HCT116 (cell line): Measurements from ENCODE around the gene VAPA. TPM values are rescaled to one million over a fixed set of nuclear protein-coding genes. Genes with fewer than 3 reads are reported as not detected.

Experiments used
- ATAC-seq: fragments of 200-7000 bp; cut with Tn5 transposase; 2 replicates; pipeline ENCODE4 v1.9.1; 2020; ENCODE audit warnings: mild to moderate bottlenecking, moderate library complexity
- BruUV-seq: library from RNA; stranded (reverse); fragments of 400-500 nt; replicated peaks from 2 replicates; lab custom pipeline; 2021; lab: Mats Ljungman, UMichigan
- CTCF ChIA-PET: fragments of 300-600 bp; sonication (Branson Sonifier 250); formaldehyde crosslinking; loops from one replicate; lab custom pipeline; 2021; ENCODE audit warnings: antibody characterized with exemption; lab: Charles Lee
- POLR2A ChIA-PET: fragments of 300-600, 350-600 bp; sonication (Branson Sonifier 250); formaldehyde crosslinking; loops from one replicate; lab custom pipeline; 2021; ENCODE audit warnings: antibody characterized with exemption; lab: Charles Lee
- RAD21 ChIA-PET, 2 experiments: fragments of 300-600 bp; sonication (Branson Sonifier 250); formaldehyde crosslinking; loops; one replicate each; lab custom pipeline; 2023; ENCODE audit warnings: low total read pairs in 2 of 2; ENCODE audit not compliant: uncharacterized antibody in 2 of 2, unreplicated experiment in 2 of 2, low non-redundant PET in 1 of 2; lab: Charles Lee
- DNase-seq: peaks from one replicate; pipeline ENCODE4 v3.0.0-alpha.2; 2010; ENCODE audit warnings: low read depth, low spot score
- H2AFZ ChIP-seq: fragments of 200-600 bp; shearing (Covaris generic), sonication (generic); 2 replicates; pipeline ENCODE4 v1.6.1; 2017; ENCODE audit warnings: low read depth, mixed run types, mixed read lengths, antibody characterized with exemption, low read length; ENCODE audit not compliant: poor library complexity, severe bottlenecking
- H3K27ac ChIP-seq: 2 replicates; pipeline ENCODE4 v1.5.1; 2012; ENCODE audit warnings: low read depth, low read length
- H3K27me3 ChIP-seq: fragments of 200-600 bp; sonication (generic); 2 replicates; pipeline ENCODE4 v1.6.1; 2016; ENCODE audit warnings: mixed run types, low read length, mixed read lengths; ENCODE audit not compliant: insufficient read depth
- H3K36me3 ChIP-seq, 2 experiments: fragments of 200-500 bp in 1 of 2; fragments of 200-600 bp in 1 of 2; sonication (Bioruptor generic) in 1 of 2; sonication (generic) in 1 of 2; 2 replicates each; pipeline versions ENCODE4 v1.5.1 to v1.6.1; 2014 to 2016; ENCODE audit warnings: low read length in 2 of 2, inconsistent platforms in 1 of 2, mixed read lengths in 1 of 2, mixed run types in 1 of 2; ENCODE audit not compliant: insufficient read depth in 2 of 2, control insufficient read depth in 1 of 2
- H3K4me1 ChIP-seq, 2 experiments: fragments of 200-600 bp in 1 of 2; sonication (generic) in 1 of 2; 2 replicates each; pipeline versions ENCODE4 v1.5.1 to v1.6.1; 2012 to 2017; ENCODE audit warnings: low read length in 2 of 2, inconsistent platforms in 1 of 2, mild to moderate bottlenecking in 1 of 2, mixed read lengths in 1 of 2, mixed run types in 1 of 2, moderate library complexity in 1 of 2; ENCODE audit not compliant: insufficient read depth in 2 of 2, control insufficient read depth in 1 of 2
- H3K4me2 ChIP-seq: fragments of 200-600 bp; sonication (generic); 2 replicates; pipeline ENCODE4 v1.6.1; 2017; ENCODE audit warnings: mixed run types, low read length, mixed read lengths
- H3K4me3 ChIP-seq, 2 experiments: fragments of 200-600 bp in 1 of 2; sonication (generic) in 1 of 2; replicated peaks in 1 of 2; 2 replicates each; pipeline ENCODE4 v1.5.1; 2011 to 2016; ENCODE audit warnings: low read length in 2 of 2, control low read depth in 1 of 2, low read depth in 1 of 2, mild to moderate bottlenecking in 1 of 2, mixed read lengths in 1 of 2, mixed run types in 1 of 2
- H3K79me2 ChIP-seq: fragments of 200-600 bp; sonication (generic); 2 replicates; pipeline ENCODE4 v1.6.1; 2017; ENCODE audit warnings: mild to moderate bottlenecking, mixed run types, low read length, moderate library complexity, mixed read lengths; ENCODE audit not compliant: insufficient read depth
- H3K9ac ChIP-seq: fragments of 200-600 bp; sonication (generic); 2 replicates; pipeline ENCODE4 v1.6.1; 2016; ENCODE audit warnings: low read length, mixed read lengths
- H3K9me2 ChIP-seq: fragments of 200-600 bp; sonication (generic), shearing (Covaris generic); 2 replicates; pipeline ENCODE4 v1.6.1; 2017; ENCODE audit warnings: mixed run types, mild to moderate bottlenecking, moderate library complexity; ENCODE audit not compliant: insufficient read depth
- H3K9me3 ChIP-seq, 2 experiments: fragments of 200-500 bp in 1 of 2; fragments of 200-600 bp in 1 of 2; sonication (Bioruptor generic) in 1 of 2; sonication (generic) in 1 of 2; 2 replicates each; pipeline ENCODE4 v1.6.1; 2014 to 2017; ENCODE audit warnings: low read length in 2 of 2, mixed read lengths in 2 of 2, inconsistent platforms in 1 of 2, low read depth in 1 of 2, mild to moderate bottlenecking in 1 of 2, mixed run types in 1 of 2, moderate library complexity in 1 of 2; ENCODE audit not compliant: control insufficient read depth in 1 of 2, insufficient read depth in 1 of 2
- H4K20me1 ChIP-seq: fragments of 200-600 bp; sonication (generic), shearing (Covaris generic); 2 replicates; pipeline ENCODE4 v1.6.1; 2017; ENCODE audit warnings: mixed run types, mild to moderate bottlenecking, moderate library complexity; ENCODE audit not compliant: insufficient read depth
- ATF3 ChIP-seq: IDR thresholded peaks from 2 replicates; pipeline ENCODE4 v1.6.1; 2012
- EGR1 ChIP-seq: IDR thresholded peaks from 2 replicates; pipeline ENCODE4 v1.6.1; 2012; ENCODE audit warnings: low read depth
- ELF1 ChIP-seq: IDR thresholded peaks from 2 replicates; pipeline ENCODE4 v1.6.1; 2012; ENCODE audit warnings: low read depth, borderline replicate concordance
- EZH2phosphoT487 ChIP-seq: fragments of 200-600 bp; IDR thresholded peaks from 2 replicates; pipeline ENCODE4 v1.6.1; 2018; ENCODE audit warnings: antibody characterized with exemption, borderline replicate concordance
- FOSL1 ChIP-seq: IDR thresholded peaks from 2 replicates; pipeline ENCODE4 v1.6.1; 2012; ENCODE audit warnings: low read depth
- JUND ChIP-seq: IDR thresholded peaks from 2 replicates; pipeline ENCODE4 v1.6.1; 2012
- POLR2A ChIP-seq: IDR thresholded peaks from 2 replicates; pipeline ENCODE4 v1.7.0; 2011; ENCODE audit warnings: borderline replicate concordance; ENCODE audit not compliant: insufficient read depth, insufficient read length; ENCODE audit errors: extremely low read depth
- RAD21 ChIP-seq: IDR thresholded peaks from 2 replicates; pipeline ENCODE4 v1.6.1; 2012; ENCODE audit warnings: low read depth, mild to moderate bottlenecking
- SIN3A ChIP-seq: IDR thresholded peaks from 2 replicates; pipeline ENCODE4 v1.6.1; 2012; ENCODE audit warnings: low read depth
- SRF ChIP-seq: IDR thresholded peaks from 2 replicates; pipeline ENCODE4 v1.6.1; 2012; ENCODE audit warnings: low read depth
- TCF7L2 ChIP-seq: IDR thresholded peaks from 2 replicates; pipeline ENCODE4 v1.7.0; 2011; ENCODE audit warnings: borderline replicate concordance, inconsistent platforms; ENCODE audit not compliant: insufficient read depth, insufficient read length; ENCODE audit errors: extremely low read depth
- YY1 ChIP-seq: IDR thresholded peaks from 2 replicates; pipeline ENCODE4 v1.6.1; 2011; ENCODE audit warnings: low read length, low read depth, moderate library complexity, mild to moderate bottlenecking; ENCODE audit not compliant: insufficient replicate concordance; ENCODE audit errors: extremely low read depth
- ZFX ChIP-seq: fragments of 450-650 bp; IDR thresholded peaks from 2 replicates; pipeline ENCODE4 v1.6.1; 2017
- ZNF274 ChIP-seq: fragments of 200-500 bp; sonication (Bioruptor generic); IDR thresholded peaks from 2 replicates; pipeline ENCODE4 v1.6.1; 2014; ENCODE audit warnings: mild to moderate bottlenecking, low read depth, low read length, inconsistent platforms
- intact Hi-C: fragments of 100-400 bp; cut with micrococcal nuclease; formaldehyde crosslinking; loops from 2 replicates; pipeline ENCODE4 v1.10.0; 2022
- total RNA-seq: library from RNA; stranded (reverse); gene quantifications from one replicate; pipeline ENCODE4 v1.2.1, GENCODE V29; 2021; ENCODE audit not compliant: unreplicated experiment
- TF ChIP-seq, protein P1 (sequence below): IDR thresholded peaks from 2 replicates; pipeline ENCODE4 v1.6.1; 2011; ENCODE audit warnings: mild to moderate bottlenecking, low read length, moderate library complexity; ENCODE audit not compliant: insufficient replicate concordance; ENCODE audit errors: extremely low read depth
- TF ChIP-seq, protein P2 (sequence below): IDR thresholded peaks from 2 replicates; pipeline ENCODE4 v1.6.1; 2012

Gene VAPA
- total RNA-seq, 1 experiment from 2014 or later, result 295 TPM

- TF ChIP-seq EGR1 (no peak), POLR2A (no peak), SIN3A (no peak), ZNF274 (no peak), FOSL1 (no peak)
- TF ChIP-seq, protein P1, sequence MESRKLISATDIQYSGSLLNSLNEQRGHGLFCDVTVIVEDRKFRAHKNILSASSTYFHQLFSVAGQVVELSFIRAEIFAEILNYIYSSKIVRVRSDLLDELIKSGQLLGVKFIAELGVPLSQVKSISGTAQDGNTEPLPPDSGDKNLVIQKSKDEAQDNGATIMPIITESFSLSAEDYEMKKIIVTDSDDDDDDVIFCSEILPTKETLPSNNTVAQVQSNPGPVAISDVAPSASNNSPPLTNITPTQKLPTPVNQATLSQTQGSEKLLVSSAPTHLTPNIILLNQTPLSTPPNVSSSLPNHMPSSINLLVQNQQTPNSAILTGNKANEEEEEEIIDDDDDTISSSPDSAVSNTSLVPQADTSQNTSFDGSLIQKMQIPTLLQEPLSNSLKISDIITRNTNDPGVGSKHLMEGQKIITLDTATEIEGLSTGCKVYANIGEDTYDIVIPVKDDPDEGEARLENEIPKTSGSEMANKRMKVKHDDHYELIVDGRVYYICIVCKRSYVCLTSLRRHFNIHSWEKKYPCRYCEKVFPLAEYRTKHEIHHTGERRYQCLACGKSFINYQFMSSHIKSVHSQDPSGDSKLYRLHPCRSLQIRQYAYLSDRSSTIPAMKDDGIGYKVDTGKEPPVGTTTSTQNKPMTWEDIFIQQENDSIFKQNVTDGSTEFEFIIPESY, result no peak
- TF ChIP-seq, protein P2, sequence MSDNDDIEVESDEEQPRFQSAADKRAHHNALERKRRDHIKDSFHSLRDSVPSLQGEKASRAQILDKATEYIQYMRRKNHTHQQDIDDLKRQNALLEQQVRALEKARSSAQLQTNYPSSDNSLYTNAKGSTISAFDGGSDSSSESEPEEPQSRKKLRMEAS, result no peak
These were observed 71.8 kb downstream of the VAPA start (continued) for GRCh38 chr18:9985641-9986040.

GRCh38 chr18:9986156-9986930 lies 72.5 kb downstream of the VAPA start:
- peaks cover 13% of the 10 kb centered on the region; the same call in 1 of the 2 replicates for H3K27me3 ChIP-seq
- no peaks in the 10 kb centered on the region for H3K9me2 ChIP-seq
- no peak overlapping the region for H3K4me2 ChIP-seq
- no peaks in the 10 kb centered on the region for H3K36me3 ChIP-seq
- CTCF ChIA-PET, result no interaction called here
- no peak overlapping the region for H2AFZ ChIP-seq
- RAD21 ChIA-PET, result no interaction called here
- ATAC-seq (no peak), DNase-seq (no peak)
- no TSS peak for BruUV-seq
- intact Hi-C loops, result no loop called here
- H3K79me2 ChIP-seq, result no peaks in the 10 kb centered on the region
- POLR2A ChIA-PET, result no interaction called here
- H3K9me3 ChIP-seq, result no peaks in the 10 kb centered on the region
- no peaks in the 10 kb centered on the region for H3K4me1 ChIP-seq
- H4K20me1 ChIP-seq, result no peaks in the 10 kb centered on the region
- H3K27ac ChIP-seq, result no peak overlapping the region
- H3K4me3 ChIP-seq, result no peak overlapping the region
- H3K9ac ChIP-seq, result no peak overlapping the region
- TF ChIP-seq, protein P1, result no peak
- TF ChIP-seq EZH2phosphoT487, result no peak
- TF ChIP-seq ELF1, result no peak
- no peak for TF ChIP-seq SRF
- no peak for TF ChIP-seq JUND
- TF ChIP-seq ZFX, result no peak
- no peak for TF ChIP-seq SIN3A
- TF ChIP-seq EGR1, result no peak
- no peak for TF ChIP-seq TCF7L2
- TF ChIP-seq ATF3, result no peak
- TF ChIP-seq POLR2A, result no peak
- TF ChIP-seq RAD21, result no peak
- TF ChIP-seq YY1, result no peak
